ENCODE measurements around the gene SPIB.

SPIB gene

GRCh38 chr19:50393589-50393988, 25.1 kb upstream of the SPIB start:
- H3K79me2 ChIP-seq (ENCODE audit: control insufficient read depth, insufficient read depth, low read length, unreplicated experiment): peaks cover 12% of the 10 kb centered on the region
- H3K27me3 ChIP-seq (ENCODE audit: insufficient read depth, low read length): no peaks in the 10 kb centered on the region
- no peak overlapping the region for H3K27ac ChIP-seq (ENCODE audit: low read depth, low read length)
- H3K4me3 ChIP-seq (ENCODE audit: low read depth, low read length): no peak overlapping the region
- H2AFZ ChIP-seq (ENCODE audit: low read length, unreplicated experiment): no peak overlapping the region
- no peaks in the 10 kb centered on the region for H3K4me1 ChIP-seq (ENCODE audit: control insufficient read depth, insufficient read depth, low read length, unreplicated experiment)
- 0 out of 2 replicates have a peak, but pooled peaks cover 3% of the 10 kb centered on the region for H3K36me3 ChIP-seq (ENCODE audit: insufficient read depth, low read length)

- no peak overlapping the region for H2AFZ ChIP-seq (ENCODE audit: low read length, unreplicated experiment)
- 0 out of 2 replicates have a peak, but pooled peaks cover 3% of the 10 kb centered on the region for H3K36me3 ChIP-seq (ENCODE audit: insufficient read depth, low read length)
- H3K79me2 ChIP-seq (ENCODE audit: control insufficient read depth, insufficient read depth, low read length, unreplicated experiment): peaks cover 9% of the 10 kb centered on the region
- H3K27me3 ChIP-seq (ENCODE audit: insufficient read depth, low read length): no peaks in the 10 kb centered on the region
- H3K4me3 ChIP-seq (ENCODE audit: low read depth, low read length): no peak overlapping the region
- H3K27ac ChIP-seq (ENCODE audit: low read depth, low read length): no peak overlapping the region
- H3K4me1 ChIP-seq (ENCODE audit: control insufficient read depth, insufficient read depth, low read length, unreplicated experiment): no peaks in the 10 kb centered on the region
Observed at GRCh38 chr19:50394017-50394416, 24.7 kb upstream of the SPIB start.

DNA sequence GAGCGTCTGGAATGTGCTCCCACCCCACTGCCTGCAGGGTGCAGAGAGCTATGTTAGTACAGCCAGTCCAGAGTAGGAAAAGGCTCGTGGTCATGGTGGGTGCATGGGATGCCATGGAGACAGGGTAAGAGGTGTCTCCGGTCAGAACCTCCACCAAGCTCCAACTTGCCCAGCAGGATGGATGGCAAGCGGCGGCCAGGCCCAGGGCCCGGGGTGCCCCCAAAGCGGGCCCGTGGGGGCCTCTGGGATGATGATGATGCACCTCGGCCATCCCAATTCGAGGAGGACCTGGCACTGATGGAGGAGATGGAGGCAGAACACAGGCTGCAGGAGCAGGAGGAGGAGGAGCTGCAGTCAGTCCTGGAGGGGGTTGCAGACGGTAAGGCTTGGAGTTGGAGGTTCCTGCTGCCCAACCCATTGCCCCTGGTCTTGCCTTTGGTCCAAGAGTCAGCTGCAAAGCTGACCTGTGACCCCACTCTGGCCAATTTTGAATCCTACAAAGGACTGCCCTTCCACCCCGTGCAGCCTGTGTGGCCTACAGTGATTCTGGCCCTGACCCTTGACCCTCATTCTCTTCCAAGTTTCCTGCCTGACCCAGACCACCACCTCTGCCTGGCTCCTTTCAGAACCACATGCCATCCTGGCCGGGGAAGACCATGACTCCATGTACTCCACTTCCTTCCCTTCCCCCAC, 19.9 kb upstream of the SPIB start:
- Histone ChIP-seq H3K36me3 (ENCODE audit: insufficient read depth, low read length) (0 out of 2 replicates have a peak, but pooled peaks cover 2% of the 10 kb centered on the region), H3K27me3 (ENCODE audit: insufficient read depth, low read length) (no peaks in the 10 kb centered on the region), H3K79me2 (ENCODE audit: control insufficient read depth, insufficient read depth, low read length, unreplicated experiment) (peaks cover 3% of the 10 kb centered on the region), H3K4me3 (ENCODE audit: low read depth, low read length) (no peak overlapping the region), H3K4me1 (ENCODE audit: control insufficient read depth, insufficient read depth, low read length, unreplicated experiment) (no peaks in the 10 kb centered on the region), H3K27ac (ENCODE audit: low read depth, low read length) (no peak overlapping the region), H2AFZ (ENCODE audit: low read length, unreplicated experiment) (no peak overlapping the region)

GRCh38 chr19:50399368-50399745, 19.4 kb upstream of the SPIB start:
- no peak overlapping the region for H2AFZ ChIP-seq (ENCODE audit: low read length, unreplicated experiment)
- H3K79me2 ChIP-seq (ENCODE audit: control insufficient read depth, insufficient read depth, low read length, unreplicated experiment): no peaks in the 10 kb centered on the region
- no peak overlapping the region for H3K4me3 ChIP-seq (ENCODE audit: low read depth, low read length)
- H3K4me1 ChIP-seq (ENCODE audit: control insufficient read depth, insufficient read depth, low read length, unreplicated experiment): no peaks in the 10 kb centered on the region
- no peaks in the 10 kb centered on the region for H3K36me3 ChIP-seq (ENCODE audit: insufficient read depth, low read length)
- H3K27ac ChIP-seq (ENCODE audit: low read depth, low read length): no peak overlapping the region
- no peaks in the 10 kb centered on the region for H3K27me3 ChIP-seq (ENCODE audit: insufficient read depth, low read length)

DNA sequence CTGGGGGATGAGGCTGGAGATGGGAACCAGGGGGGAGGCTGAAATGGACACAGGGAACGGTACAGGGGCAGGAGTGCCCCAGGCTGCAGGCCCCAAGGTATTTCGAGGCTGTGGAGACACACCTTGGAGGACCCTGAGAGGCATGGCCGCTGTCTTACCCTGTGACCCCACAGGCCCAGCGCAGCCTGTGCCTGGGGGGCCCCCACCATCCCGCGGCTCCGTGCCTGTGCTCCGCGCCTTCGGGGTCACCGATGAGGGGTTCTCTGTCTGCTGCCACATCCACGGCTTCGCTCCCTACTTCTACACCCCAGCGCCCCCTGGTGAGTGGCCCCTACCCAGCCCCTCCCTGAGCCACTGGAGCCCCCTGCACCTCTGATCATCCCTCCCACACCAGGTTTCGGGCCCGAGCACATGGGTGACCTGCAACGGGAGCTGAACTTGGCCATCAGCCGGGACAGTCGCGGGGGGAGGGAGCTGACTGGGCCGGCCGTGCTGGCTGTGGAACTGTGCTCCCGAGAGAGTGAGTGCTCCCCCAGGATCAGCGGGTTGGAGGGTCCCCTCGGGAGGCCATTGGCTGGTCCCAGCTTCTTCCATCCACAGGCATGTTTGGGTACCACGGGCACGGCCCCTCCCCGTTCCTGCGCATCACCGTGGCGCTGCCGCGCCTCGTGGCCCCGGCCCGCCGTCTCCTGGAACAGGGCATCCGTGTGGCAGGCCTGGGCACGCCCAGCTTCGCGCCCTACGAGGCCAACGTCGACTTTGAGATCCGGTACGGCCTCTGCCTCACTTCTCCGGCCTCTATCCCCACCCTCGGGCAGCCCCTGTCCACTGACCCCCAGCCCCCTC, 16.9 kb upstream of the SPIB start:
- Histone ChIP-seq H2AFZ (ENCODE audit: low read length, unreplicated experiment) (no peak overlapping the region), H3K79me2 (ENCODE audit: control insufficient read depth, insufficient read depth, low read length, unreplicated experiment) (no peaks in the 10 kb centered on the region), H3K36me3 (ENCODE audit: insufficient read depth, low read length) (no peaks in the 10 kb centered on the region), H3K4me3 (ENCODE audit: low read depth, low read length) (no peak overlapping the region), H3K27me3 (ENCODE audit: insufficient read depth, low read length) (no peaks in the 10 kb centered on the region), H3K27ac (ENCODE audit: low read depth, low read length) (no peak overlapping the region), H3K4me1 (ENCODE audit: control insufficient read depth, insufficient read depth, low read length, unreplicated experiment) (no peaks in the 10 kb centered on the region)

GRCh38 chr19:50402544-50403301, 16.0 kb upstream of the SPIB start:
- H3K27ac ChIP-seq (ENCODE audit: low read depth, low read length): no peak overlapping the region
- H3K36me3 ChIP-seq (ENCODE audit: insufficient read depth, low read length): no peaks in the 10 kb centered on the region
- no peaks in the 10 kb centered on the region for H3K27me3 ChIP-seq (ENCODE audit: insufficient read depth, low read length)
- no peak overlapping the region for H2AFZ ChIP-seq (ENCODE audit: low read length, unreplicated experiment)
- no peak overlapping the region for H3K4me3 ChIP-seq (ENCODE audit: low read depth, low read length)
- no peaks in the 10 kb centered on the region for H3K79me2 ChIP-seq (ENCODE audit: control insufficient read depth, insufficient read depth, low read length, unreplicated experiment)
- no peaks in the 10 kb centered on the region for H3K4me1 ChIP-seq (ENCODE audit: control insufficient read depth, insufficient read depth, low read length, unreplicated experiment)

DNA sequence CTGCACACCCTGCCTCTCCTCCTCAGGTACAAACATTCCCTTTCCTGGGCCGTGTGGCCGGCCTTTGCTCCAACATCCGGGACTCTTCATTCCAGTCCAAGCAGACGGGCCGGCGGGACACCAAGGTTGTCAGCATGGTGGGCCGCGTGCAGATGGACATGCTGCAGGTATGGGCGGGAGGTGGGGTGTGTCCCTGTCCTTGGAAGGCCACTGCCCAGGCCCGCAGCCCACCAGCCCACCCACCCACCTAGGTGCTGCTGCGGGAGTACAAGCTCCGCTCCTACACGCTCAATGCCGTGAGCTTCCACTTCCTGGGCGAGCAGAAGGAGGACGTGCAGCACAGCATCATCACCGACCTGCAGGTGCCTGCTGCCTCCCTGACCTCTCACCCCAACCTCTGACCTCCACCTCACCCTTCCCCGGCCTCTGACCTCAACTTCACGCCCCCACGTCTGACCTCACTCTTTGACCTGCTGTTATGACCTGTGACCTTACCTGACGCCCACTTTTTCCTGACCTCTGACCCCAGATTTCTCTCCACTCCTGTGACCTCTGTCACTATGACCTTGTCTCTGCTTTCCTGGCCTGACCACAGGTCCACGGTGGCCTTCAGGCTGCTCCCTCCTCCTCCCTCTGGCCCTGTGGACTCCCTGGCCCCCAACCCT, 12.4 kb upstream of the SPIB start:
- H3K27me3 ChIP-seq (ENCODE audit: insufficient read depth, low read length): no peaks in the 10 kb centered on the region
- H3K4me3 ChIP-seq (ENCODE audit: low read depth, low read length): no peak overlapping the region
- no peak overlapping the region for H2AFZ ChIP-seq (ENCODE audit: low read length, unreplicated experiment)
- no peaks in the 10 kb centered on the region for H3K4me1 ChIP-seq (ENCODE audit: control insufficient read depth, insufficient read depth, low read length, unreplicated experiment)
- no peaks in the 10 kb centered on the region for H3K36me3 ChIP-seq (ENCODE audit: insufficient read depth, low read length)
- no peak overlapping the region for H3K27ac ChIP-seq (ENCODE audit: low read depth, low read length)
- H3K79me2 ChIP-seq (ENCODE audit: control insufficient read depth, insufficient read depth, low read length, unreplicated experiment): no peaks in the 10 kb centered on the region

DNA sequence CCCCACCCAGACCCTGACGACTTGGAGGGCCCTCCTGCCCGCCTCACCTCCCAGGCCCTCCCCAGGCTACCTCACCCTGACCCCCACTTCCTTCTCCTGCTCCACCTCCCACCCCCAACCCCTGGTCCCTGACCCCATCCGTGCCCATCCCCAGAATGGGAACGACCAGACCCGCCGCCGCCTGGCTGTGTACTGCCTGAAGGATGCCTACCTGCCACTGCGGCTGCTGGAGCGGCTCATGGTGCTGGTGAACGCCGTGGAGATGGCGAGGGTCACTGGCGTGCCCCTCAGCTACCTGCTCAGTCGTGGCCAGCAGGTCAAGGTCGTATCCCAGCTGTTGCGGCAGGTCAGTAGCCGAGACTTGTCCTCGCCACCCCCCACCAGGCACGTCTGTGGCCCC, 11.9 kb upstream of the SPIB start:
- H3K4me3 ChIP-seq (ENCODE audit: low read depth, low read length): no peak overlapping the region

DNA sequence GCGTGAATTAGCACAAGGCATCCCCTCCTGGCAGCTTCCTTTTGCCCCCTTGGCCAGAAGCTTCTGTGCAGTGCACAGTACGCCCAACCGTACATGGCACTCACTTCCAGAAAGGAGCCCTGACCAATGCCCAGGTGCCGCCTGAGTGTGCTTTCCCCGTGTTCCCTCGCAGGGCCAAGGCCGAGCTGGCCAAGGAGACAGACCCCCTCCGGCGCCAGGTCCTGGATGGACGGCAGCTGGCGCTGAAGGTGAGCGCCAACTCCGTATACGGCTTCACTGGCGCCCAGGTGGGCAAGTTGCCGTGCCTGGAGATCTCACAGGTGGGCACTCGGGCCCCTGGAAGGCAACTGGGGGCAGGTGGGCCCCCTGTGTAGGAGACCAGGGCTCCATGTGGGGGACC, 9.4 kb upstream of the SPIB start:
- H3K79me2 ChIP-seq (ENCODE audit: control insufficient read depth, insufficient read depth, low read length, unreplicated experiment): no peaks in the 10 kb centered on the region
- H3K4me1 ChIP-seq (ENCODE audit: control insufficient read depth, insufficient read depth, low read length, unreplicated experiment): no peaks in the 10 kb centered on the region
- H3K27ac ChIP-seq (ENCODE audit: low read depth, low read length): no peak overlapping the region
- H3K36me3 ChIP-seq (ENCODE audit: insufficient read depth, low read length): peaks cover 12% of the 10 kb centered on the region; the same call in 1 of the 2 replicates
- H3K4me3 ChIP-seq (ENCODE audit: low read depth, low read length): no peak overlapping the region
- H3K27me3 ChIP-seq (ENCODE audit: insufficient read depth, low read length): no peaks in the 10 kb centered on the region
- no peak overlapping the region for H2AFZ ChIP-seq (ENCODE audit: low read length, unreplicated experiment)

More for the DNA sequence above, 11.9 kb upstream of the SPIB start:
- no peaks in the 10 kb centered on the region for H3K4me1 ChIP-seq (ENCODE audit: control insufficient read depth, insufficient read depth, low read length, unreplicated experiment)
- no peaks in the 10 kb centered on the region for H3K27me3 ChIP-seq (ENCODE audit: insufficient read depth, low read length)
- H3K79me2 ChIP-seq (ENCODE audit: control insufficient read depth, insufficient read depth, low read length, unreplicated experiment): no peaks in the 10 kb centered on the region
- no peak overlapping the region for H2AFZ ChIP-seq (ENCODE audit: low read length, unreplicated experiment)
- no peak overlapping the region for H3K27ac ChIP-seq (ENCODE audit: low read depth, low read length)
- H3K36me3 ChIP-seq (ENCODE audit: insufficient read depth, low read length): no peaks in the 10 kb centered on the region

DNA sequence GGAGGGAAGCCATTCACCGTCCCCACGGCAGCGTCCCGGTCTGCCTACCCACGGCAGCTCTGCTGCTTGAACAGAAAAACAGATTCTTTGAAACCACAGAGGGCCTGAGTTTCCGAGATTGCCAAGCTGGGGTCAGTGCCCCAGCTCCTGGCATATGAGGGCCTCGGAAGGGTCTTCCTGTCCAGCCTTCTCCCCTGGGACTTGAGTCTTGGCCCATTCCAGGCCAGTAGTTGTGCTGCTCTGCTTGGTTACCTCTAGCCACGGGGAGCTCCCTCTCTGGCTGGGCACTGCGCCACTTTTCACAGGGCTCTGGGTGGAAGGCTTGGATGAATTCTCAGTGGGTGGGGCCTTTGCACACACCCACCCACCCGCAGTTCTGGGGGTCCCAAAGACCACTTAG, 8.6 kb upstream of the SPIB start:
- no peak overlapping the region for H3K27ac ChIP-seq (ENCODE audit: low read depth, low read length)
- no peak overlapping the region for H3K4me3 ChIP-seq (ENCODE audit: low read depth, low read length)
- no peak overlapping the region for H2AFZ ChIP-seq (ENCODE audit: low read length, unreplicated experiment)
- H3K79me2 ChIP-seq (ENCODE audit: control insufficient read depth, insufficient read depth, low read length, unreplicated experiment): no peaks in the 10 kb centered on the region
- H3K4me1 ChIP-seq (ENCODE audit: control insufficient read depth, insufficient read depth, low read length, unreplicated experiment): no peaks in the 10 kb centered on the region
- peaks cover 12% of the 10 kb centered on the region; the same call in 1 of the 2 replicates for H3K36me3 ChIP-seq (ENCODE audit: insufficient read depth, low read length)
- H3K27me3 ChIP-seq (ENCODE audit: insufficient read depth, low read length): no peaks in the 10 kb centered on the region
